DOHH2 (cell line): ENCODE data around the gene PRPF4.

Source experiments
- H3F3A ChIP-seq: fragments of 200-600 bp; sonication (generic), shearing (Covaris generic); 2 replicates; pipeline ENCODE4 v1.6.0; 2016; ENCODE audit warnings: antibody characterized with exemption, mild to moderate bottlenecking; ENCODE audit not compliant: control insufficient read depth, insufficient read depth
- H3K27ac ChIP-seq: fragments of 200-600 bp; sonication (generic); 2 replicates; pipeline ENCODE4 v1.5.1; 2014; ENCODE audit warnings: low read depth, mild to moderate bottlenecking, low read length, moderate library complexity
- H3K27me3 ChIP-seq: fragments of 200-600 bp; sonication (generic); 2 replicates; pipeline ENCODE4 v1.6.1; 2014; ENCODE audit warnings: mild to moderate bottlenecking, low read length, mixed read lengths; ENCODE audit not compliant: control insufficient read depth
- H3K36me3 ChIP-seq: fragments of 200-600 bp; sonication (generic); 2 replicates; pipeline ENCODE4 v1.6.1; 2014; ENCODE audit warnings: mild to moderate bottlenecking, low read length, moderate library complexity, mixed read lengths; ENCODE audit not compliant: control insufficient read depth
- H3K4me1 ChIP-seq: fragments of 200-600 bp; sonication (generic); 2 replicates; pipeline ENCODE4 v1.6.1; 2014; ENCODE audit warnings: mild to moderate bottlenecking, low read length, mixed read lengths; ENCODE audit not compliant: control insufficient read depth
- H3K4me2 ChIP-seq: fragments of 200-600 bp; sonication (generic); 2 replicates; pipeline ENCODE4 v1.6.0; 2014; ENCODE audit warnings: mild to moderate bottlenecking, low read length, moderate library complexity
- H3K4me3 ChIP-seq: fragments of 200-600 bp; sonication (generic); 2 replicates; pipeline ENCODE4 v1.5.1; 2014; ENCODE audit warnings: mild to moderate bottlenecking, low read length, mixed read lengths
- H3K79me2 ChIP-seq: fragments of 200-600 bp; sonication (generic); 2 replicates; pipeline ENCODE4 v1.6.1; 2014; ENCODE audit warnings: mild to moderate bottlenecking, low read length, mixed read lengths; ENCODE audit not compliant: control insufficient read depth
- H3K9me2 ChIP-seq: fragments of 200-600 bp; sonication (generic); replicated peaks from 2 replicates; pipeline ENCODE4 v1.6.1; 2014; ENCODE audit warnings: mild to moderate bottlenecking, low read length, mixed read lengths; ENCODE audit not compliant: control insufficient read depth
- H3K9me3 ChIP-seq: fragments of 200-600 bp; sonication (generic); 2 replicates; pipeline ENCODE4 v1.6.1; 2014; ENCODE audit warnings: antibody characterized with exemption, low read length, mixed read lengths; ENCODE audit not compliant: control insufficient read depth, insufficient read depth
- H4K20me1 ChIP-seq: fragments of 200-600 bp; sonication (generic); 2 replicates; pipeline ENCODE4 v1.6.0; 2014; ENCODE audit warnings: low read depth, mild to moderate bottlenecking, antibody characterized with exemption, low read length, moderate library complexity; ENCODE audit not compliant: control insufficient read depth, insufficient read depth
- EZH2phosphoT487 ChIP-seq: fragments of 200-600 bp; sonication (generic); IDR thresholded peaks from 2 replicates; pipeline ENCODE4 v1.6.1; 2017; ENCODE audit warnings: borderline replicate concordance, mild to moderate bottlenecking, antibody characterized with exemption, low read length, moderate library complexity, mixed read lengths
- TF ChIP-seq, protein P1 (sequence below): fragments of 200-600 bp; sonication (generic); IDR thresholded peaks from one replicate; pipeline ENCODE4 v1.5.1; 2014; ENCODE audit warnings: antibody characterized with exemption, mild to moderate bottlenecking, low read depth, low read length; ENCODE audit not compliant: poor library complexity, severe bottlenecking

The PRPF4 gene

DNA sequence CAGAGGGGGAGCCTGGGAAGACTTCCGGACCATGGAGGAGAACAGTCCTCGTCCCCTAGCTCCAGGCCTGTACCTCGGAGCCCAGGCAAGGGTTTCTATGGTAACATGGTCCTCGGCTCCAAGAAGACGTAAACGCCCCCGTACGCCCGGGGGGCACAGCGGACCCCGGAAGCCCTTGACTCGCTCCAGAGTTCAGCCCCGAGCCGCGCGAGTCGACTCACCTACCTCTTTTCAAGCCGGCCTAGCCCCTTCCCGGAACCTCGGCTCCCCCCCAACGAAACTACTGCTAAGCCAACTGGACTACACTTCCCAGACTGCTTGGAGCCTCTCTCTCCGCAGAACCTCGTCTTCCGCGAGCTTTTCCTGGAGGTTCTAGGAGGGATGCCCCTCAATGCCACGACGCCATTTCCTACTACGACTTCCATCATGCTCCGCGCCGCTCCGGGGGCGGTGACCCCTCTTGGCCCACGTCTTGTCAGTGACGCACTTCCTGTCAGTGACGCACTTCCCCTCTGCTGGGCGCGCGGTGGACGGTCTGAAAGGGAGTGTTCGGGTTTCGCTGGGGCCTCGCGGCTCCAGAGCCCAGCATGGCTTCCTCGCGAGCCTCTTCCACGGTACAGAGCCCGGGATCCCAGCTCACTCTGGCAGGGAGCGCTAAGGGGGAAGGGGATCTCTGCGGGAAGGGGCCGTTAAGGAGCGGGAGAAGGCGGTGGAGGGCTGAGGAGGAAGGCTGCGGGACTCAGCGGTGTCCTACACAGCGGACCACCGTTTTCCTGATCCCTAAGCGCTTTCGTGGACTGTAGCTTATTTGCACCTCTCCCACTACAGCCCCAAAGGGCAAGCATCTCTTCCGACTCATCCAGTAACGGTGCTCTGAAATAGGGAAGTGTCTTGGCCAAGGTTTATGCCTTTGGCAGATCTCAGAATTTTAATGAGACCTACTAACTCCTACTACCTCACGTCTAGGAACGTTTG, at the start of gene PRPF4, which contains the start of gene CDC26:
TSS of gene PRPF4 (plus strand) at position 502 of the 975 bp plus-strand sequence. CDS start at position 588, 86 bp downstream.
TSS of gene CDC26 (minus strand) at position 416 of the 975 bp plus-strand sequence. CDS start 3,065 bp downstream, outside the sequence.
- peak within 1 kb of the TSS; percentile 95 for H3K4me3 ChIP-seq
- H3K36me3 ChIP-seq = peaks cover 75% of the 10 kb centered on the region
- H3K9me2 ChIP-seq = no peaks in the 10 kb centered on the region
- H3K79me2 ChIP-seq = peaks cover 65% of the 10 kb centered on the region
- H3K9me3 ChIP-seq = no peaks in the 10 kb centered on the region
- H3K27me3 ChIP-seq = no peaks in the 10 kb centered on the region
- peaks cover 3% of the 10 kb centered on the region; the same call in 1 of the 2 replicates for H3F3A ChIP-seq
- peak within 1 kb of the TSS; percentile 78 for H3K4me2 ChIP-seq
- H3K4me1 ChIP-seq = peaks cover 18% of the 10 kb centered on the region
- no peaks in the 10 kb centered on the region for H4K20me1 ChIP-seq
- TF ChIP-seq EZH2phosphoT487 = no peak
- TF ChIP-seq, protein P1, sequence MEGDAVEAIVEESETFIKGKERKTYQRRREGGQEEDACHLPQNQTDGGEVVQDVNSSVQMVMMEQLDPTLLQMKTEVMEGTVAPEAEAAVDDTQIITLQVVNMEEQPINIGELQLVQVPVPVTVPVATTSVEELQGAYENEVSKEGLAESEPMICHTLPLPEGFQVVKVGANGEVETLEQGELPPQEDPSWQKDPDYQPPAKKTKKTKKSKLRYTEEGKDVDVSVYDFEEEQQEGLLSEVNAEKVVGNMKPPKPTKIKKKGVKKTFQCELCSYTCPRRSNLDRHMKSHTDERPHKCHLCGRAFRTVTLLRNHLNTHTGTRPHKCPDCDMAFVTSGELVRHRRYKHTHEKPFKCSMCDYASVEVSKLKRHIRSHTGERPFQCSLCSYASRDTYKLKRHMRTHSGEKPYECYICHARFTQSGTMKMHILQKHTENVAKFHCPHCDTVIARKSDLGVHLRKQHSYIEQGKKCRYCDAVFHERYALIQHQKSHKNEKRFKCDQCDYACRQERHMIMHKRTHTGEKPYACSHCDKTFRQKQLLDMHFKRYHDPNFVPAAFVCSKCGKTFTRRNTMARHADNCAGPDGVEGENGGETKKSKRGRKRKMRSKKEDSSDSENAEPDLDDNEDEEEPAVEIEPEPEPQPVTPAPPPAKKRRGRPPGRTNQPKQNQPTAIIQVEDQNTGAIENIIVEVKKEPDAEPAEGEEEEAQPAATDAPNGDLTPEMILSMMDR = no peak
- peak within 1 kb of the TSS; percentile 44 for H3K27ac ChIP-seq

DNA sequence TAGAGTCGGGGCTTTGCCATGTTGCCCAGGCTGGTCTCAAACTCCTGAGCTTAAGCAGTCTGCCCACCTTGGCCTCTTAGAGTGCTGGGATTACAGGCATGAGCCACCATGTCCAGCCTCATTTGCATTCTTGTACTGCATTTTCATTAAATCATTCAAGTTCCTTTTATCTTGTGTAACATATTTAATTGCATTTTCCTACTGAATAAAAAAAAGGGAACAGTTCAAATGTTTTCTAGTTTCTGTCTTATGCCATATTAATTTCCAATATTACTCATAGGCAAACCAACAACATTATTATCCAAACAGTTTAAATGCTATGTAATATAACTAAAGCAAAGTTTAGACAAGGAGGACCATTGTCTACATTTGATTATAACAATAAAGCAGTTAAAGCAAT, 48.0 kb upstream of the PRPF4 start:
- Histone ChIP-seq H3K27me3 (no peaks in the 10 kb centered on the region), H3K4me3 (no peak overlapping the region), H3K79me2 (peaks cover 72% of the 10 kb centered on the region), H3K4me1 (peaks cover 27% of the 10 kb centered on the region), H3K9me3 (no peaks in the 10 kb centered on the region), H4K20me1 (no peaks in the 10 kb centered on the region), H3F3A (no peaks in the 10 kb centered on the region), H3K4me2 (no peak overlapping the region), H3K36me3 (peaks cover 26% of the 10 kb centered on the region), H3K27ac (no peak overlapping the region), H3K9me2 (no peaks in the 10 kb centered on the region)
- TF ChIP-seq, protein P1 = no peak
- no peak for TF ChIP-seq EZH2phosphoT487

DNA sequence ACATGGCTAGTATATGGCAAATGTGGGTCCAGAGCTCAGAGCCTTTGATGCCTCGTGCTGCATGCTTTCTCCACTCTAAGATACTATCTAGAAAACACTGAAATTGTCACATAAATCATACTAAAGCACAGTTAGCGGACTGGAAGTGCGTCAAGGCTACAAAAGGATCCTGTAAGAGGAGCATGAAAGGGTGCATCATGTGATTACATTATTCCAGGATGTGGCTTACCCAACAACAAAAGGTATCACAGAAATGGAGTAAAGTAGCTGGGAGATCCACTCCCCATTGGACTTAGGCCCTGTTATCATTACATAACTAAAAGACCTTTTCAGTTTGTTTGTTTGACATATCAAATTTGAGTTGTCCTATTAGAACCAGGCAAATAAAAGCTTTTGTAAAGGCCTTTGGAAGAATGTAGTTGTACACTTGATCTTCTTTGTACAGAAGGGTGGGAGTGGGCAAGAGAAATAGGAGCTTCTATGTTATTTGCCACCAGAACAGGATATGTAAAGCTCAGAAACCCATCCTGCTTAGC, 47.3 kb upstream of the PRPF4 start:
- H3K9me2 ChIP-seq = no peaks in the 10 kb centered on the region
- no peaks in the 10 kb centered on the region for H3K9me3 ChIP-seq
- H4K20me1 ChIP-seq = no peaks in the 10 kb centered on the region
- peaks cover 71% of the 10 kb centered on the region for H3K79me2 ChIP-seq
- peaks cover 24% of the 10 kb centered on the region for H3K36me3 ChIP-seq
- no peak overlapping the region for H3K27ac ChIP-seq
- peaks cover 27% of the 10 kb centered on the region for H3K4me1 ChIP-seq
- no peaks in the 10 kb centered on the region for H3F3A ChIP-seq
- no peak overlapping the region for H3K4me3 ChIP-seq
- no peak overlapping the region for H3K4me2 ChIP-seq
- H3K27me3 ChIP-seq = no peaks in the 10 kb centered on the region
- TF ChIP-seq, protein P1 = no peak
- no peak for TF ChIP-seq EZH2phosphoT487
